ENCODE measurements around the gene SPECC1. TPM values are rescaled to one million over a fixed set of nuclear protein-coding genes. Genes with fewer than 3 reads are reported as not detected.
A peak's percentile ranks its signal among the peaks of the same experiment; 100 is the strongest.

The SPECC1 gene
- total RNA-seq, 6 experiments from 2014 or later: 0.81 to 5.0 (median 2.8) TPM

DNA sequence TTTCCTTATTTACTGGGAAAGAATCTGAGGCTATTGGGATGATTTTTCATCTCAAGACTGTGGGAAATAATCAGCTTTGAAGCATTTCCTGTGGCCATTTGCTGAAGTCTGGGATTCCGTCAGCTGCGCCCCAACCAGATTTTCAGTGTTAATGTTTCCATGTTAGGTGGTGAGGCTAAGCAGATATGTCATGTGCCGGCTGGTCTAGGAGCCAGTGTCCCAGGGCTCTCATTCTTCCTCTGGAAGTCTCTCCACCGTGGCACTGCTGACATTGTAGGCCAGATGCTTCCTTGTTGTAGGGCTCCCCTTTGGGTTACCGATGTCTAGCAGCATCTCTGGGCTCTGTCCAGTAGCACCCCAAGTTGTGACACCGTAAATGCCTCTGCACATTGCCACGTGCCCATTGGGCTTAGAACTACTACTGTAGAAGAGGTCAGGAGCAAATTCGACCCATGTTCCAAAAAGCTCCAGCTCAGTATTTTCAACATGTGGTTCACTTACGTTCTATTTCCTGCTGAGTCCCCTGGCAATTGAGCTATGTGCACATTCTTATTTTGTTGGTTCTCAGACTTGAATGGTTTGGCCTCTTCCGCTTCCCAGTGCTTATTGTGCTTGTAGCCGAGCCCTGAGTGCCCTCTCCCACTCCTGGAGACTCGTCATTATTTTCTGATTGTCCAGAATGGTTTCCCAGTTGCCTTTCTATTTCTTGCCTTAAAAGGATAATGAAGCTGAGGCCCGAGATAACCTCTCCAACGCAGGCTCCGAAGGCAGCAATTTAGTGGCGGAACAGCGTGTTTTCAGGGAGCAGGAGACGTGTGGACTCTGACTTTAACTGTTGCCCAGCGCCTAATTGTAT, 82.2 kb downstream of the SPECC1 start:
- 57% methylated on average over 14 of the region's 19 CpGs for WGBS (ENCODE audit: insufficient coverage, low coverage, low lambda C conversion rate, missing lambda C conversion rate)
- H3K27me3 ChIP-seq: no peaks in the 10 kb centered on the region
- TF ChIP-seq, protein P1, sequence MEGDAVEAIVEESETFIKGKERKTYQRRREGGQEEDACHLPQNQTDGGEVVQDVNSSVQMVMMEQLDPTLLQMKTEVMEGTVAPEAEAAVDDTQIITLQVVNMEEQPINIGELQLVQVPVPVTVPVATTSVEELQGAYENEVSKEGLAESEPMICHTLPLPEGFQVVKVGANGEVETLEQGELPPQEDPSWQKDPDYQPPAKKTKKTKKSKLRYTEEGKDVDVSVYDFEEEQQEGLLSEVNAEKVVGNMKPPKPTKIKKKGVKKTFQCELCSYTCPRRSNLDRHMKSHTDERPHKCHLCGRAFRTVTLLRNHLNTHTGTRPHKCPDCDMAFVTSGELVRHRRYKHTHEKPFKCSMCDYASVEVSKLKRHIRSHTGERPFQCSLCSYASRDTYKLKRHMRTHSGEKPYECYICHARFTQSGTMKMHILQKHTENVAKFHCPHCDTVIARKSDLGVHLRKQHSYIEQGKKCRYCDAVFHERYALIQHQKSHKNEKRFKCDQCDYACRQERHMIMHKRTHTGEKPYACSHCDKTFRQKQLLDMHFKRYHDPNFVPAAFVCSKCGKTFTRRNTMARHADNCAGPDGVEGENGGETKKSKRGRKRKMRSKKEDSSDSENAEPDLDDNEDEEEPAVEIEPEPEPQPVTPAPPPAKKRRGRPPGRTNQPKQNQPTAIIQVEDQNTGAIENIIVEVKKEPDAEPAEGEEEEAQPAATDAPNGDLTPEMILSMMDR (IDR thresholded peaks at IDR 0.05): no peak
- no peak for TF ChIP-seq POLR2A (IDR thresholded peaks at IDR 0.05)
- no peak overlapping the region for H3K4me3 ChIP-seq
- H3K4me1 ChIP-seq: no peaks in the 10 kb centered on the region
- no peaks in the 10 kb centered on the region for H3K36me3 ChIP-seq
- ATAC-seq (peak in 3 of 4 donors; percentile 14 to 38 (median 21)), DNase-seq (no peak)
- peak overlapping the region in 2 of 3 donors; percentile 30 to 33 for H3K27ac ChIP-seq
- no peaks in the 10 kb centered on the region for H3K9me3 ChIP-seq
- intact Hi-C loops (cut with DNase I): loop anchor here in 1 of 2 donors (10.0 kb wide), 1 partner anchor 87 kb away; the partner anchor contains the start of gene SPECC1

DNA sequence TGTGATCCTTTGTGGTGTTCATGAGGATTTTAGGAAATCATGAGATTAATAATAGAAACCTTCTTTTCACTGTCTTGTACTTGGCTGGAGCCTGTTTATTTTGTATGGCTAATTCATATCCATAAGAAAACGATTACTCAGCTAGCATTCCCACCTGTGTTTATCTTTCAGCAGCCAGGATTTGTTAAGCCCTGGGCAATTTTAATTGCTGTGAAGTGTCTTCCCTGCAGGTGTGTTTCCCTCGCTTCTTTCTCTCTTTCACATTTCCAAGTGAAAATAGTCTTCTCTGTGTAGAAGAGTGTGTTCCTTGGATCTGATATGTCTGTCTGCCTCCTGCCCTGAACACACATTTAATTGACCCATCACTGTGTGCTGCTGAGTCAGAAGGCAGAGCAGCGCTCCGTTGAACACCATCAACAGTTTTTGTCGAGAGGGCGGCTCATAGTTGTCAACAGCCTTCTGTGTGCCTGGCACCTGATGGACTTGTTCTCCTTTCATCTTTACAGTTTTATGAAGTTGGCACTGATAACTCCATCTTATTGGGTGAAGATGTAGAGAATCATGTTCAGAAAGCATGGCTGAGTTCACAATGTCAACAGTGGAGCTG, 83.2 kb downstream of the SPECC1 start:
- intact Hi-C loops (cut with DNase I): loop anchor here in 1 of 2 donors (10.0 kb wide), 1 partner anchor 88 kb away; the partner anchor contains the start of gene SPECC1
- Histone ChIP-seq H3K4me1 (no peaks in the 10 kb centered on the region), H3K4me3 (no peak overlapping the region), H3K27ac (no peak overlapping the region), H3K9me3 (no peaks in the 10 kb centered on the region), H3K36me3 (no peaks in the 10 kb centered on the region), H3K27me3 (no peaks in the 10 kb centered on the region)
- DNase-seq (no peak), ATAC-seq (no peak)
- no peak for TF ChIP-seq POLR2A (IDR thresholded peaks at IDR 0.05)
- TF ChIP-seq, protein P1 (IDR thresholded peaks at IDR 0.05): no peak
- WGBS (ENCODE audit: insufficient coverage, low coverage, low lambda C conversion rate, missing lambda C conversion rate): 75% methylated on average over 6 of the region's 6 CpGs

DNA sequence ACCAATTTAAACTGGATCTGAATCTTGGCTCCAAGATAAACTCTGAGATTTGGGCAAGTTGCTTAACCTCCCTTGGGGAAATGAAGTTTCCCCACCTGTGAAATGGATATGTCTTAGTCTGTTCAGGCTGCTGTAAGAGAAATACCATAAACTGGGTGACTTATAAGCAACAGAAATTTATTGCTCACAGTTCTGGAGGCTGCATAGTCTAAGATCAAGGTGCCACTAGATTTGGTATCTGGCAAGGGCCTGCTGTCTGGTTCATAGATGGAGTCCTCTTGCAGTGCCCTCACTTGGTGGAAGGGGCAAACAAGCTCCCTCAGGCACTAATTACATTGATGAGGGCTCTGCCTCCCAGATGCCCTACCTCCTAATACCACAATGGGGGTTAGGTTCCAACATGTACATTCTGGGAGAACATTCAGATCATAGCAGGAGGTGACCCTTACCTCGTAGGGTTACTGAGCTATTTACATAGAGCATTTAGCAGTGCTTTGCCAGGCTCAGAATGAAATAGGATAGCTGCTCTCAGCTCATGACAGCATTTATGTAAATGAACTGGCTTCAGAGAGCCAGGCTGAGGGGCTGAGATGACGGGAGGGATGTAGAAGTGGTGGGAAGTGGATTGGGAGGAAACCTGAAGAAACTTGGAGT, 83.9 kb downstream of the SPECC1 start:
- Histone ChIP-seq H3K36me3 (no peaks in the 10 kb centered on the region), H3K4me3 (no peak overlapping the region), H3K27me3 (no peaks in the 10 kb centered on the region), H3K9me3 (no peaks in the 10 kb centered on the region), H3K4me1 (no peaks in the 10 kb centered on the region), H3K27ac (no peak overlapping the region)
- no peak for TF ChIP-seq POLR2A (IDR thresholded peaks at IDR 0.05)
- TF ChIP-seq, protein P1 (IDR thresholded peaks at IDR 0.05): no peak
- 44% methylated on average over 2 of the region's 2 CpGs for WGBS (ENCODE audit: insufficient coverage, low coverage, low lambda C conversion rate, missing lambda C conversion rate)
- intact Hi-C loops (cut with DNase I): loop anchor here in 1 of 2 donors (10.0 kb wide), 1 partner anchor 88 kb away; the partner anchor contains the start of gene SPECC1
- ATAC-seq (no peak), DNase-seq (no peak)

DNA sequence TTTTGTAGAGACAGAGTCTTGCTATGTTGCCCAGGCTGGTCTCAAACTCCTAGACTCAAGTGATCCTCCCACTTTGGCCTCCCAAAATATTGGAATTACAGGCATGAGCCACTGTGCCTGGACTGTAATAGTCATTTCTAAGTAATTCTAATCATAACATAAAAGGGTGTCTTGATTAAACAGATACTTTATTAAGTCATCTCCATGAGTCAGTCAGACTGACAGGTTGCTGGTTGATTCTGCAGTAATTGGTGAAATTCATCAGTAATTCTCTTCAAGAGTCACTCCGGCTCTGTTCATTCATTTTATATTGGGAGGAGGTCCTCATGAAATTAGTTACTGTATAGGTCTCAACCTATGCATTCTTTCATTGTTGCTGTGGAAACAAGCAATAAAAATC, 85.6 kb downstream of the SPECC1 start:
- H3K27me3 ChIP-seq: no peaks in the 10 kb centered on the region
- ATAC-seq (no peak), DNase-seq (no peak)
- no peaks in the 10 kb centered on the region for H3K9me3 ChIP-seq
- H3K27ac ChIP-seq: no peak overlapping the region
- WGBS (ENCODE audit: insufficient coverage, low coverage, low lambda C conversion rate, missing lambda C conversion rate): 67% methylated on average over 1 of the region's 1 CpG
- no peaks in the 10 kb centered on the region for H3K4me1 ChIP-seq
- intact Hi-C loops (cut with DNase I): loop anchor here in 1 of 2 donors (10.0 kb wide), 1 partner anchor 90 kb away; the partner anchor contains the start of gene SPECC1
- TF ChIP-seq, protein P1 (IDR thresholded peaks at IDR 0.05): no peak
- no peak for TF ChIP-seq POLR2A (IDR thresholded peaks at IDR 0.05)
- H3K36me3 ChIP-seq: no peaks in the 10 kb centered on the region
- no peak overlapping the region for H3K4me3 ChIP-seq

Data from right lobe of liver (tissue), 6 donors.